IMR-90 (cell line): Measurements from ENCODE around the gene SCN10A. TPM values are rescaled to one million over a fixed set of nuclear protein-coding genes. Genes with fewer than 3 reads are reported as not detected.

Experiments used
- ATAC-seq: fragments of 200-7000 bp; cut with Tn5 transposase; 2 replicates; pipeline ENCODE4 v1.9.1; 2020; ENCODE audit warnings: low read depth, mild to moderate bottlenecking, moderate library complexity
- BruUV-seq: library from RNA; stranded (reverse); fragments of 400-500 nt; replicated peaks from 2 replicates; lab custom pipeline; 2021; lab: Mats Ljungman, UMichigan
- CTCF ChIA-PET: fragments of 300-600 bp; formaldehyde crosslinking; extraction: SDS; loops from one replicate; lab custom pipeline; 2021; ENCODE audit warnings: antibody characterized with exemption; lab: Yijun Ruan, JAX
- POLR2A ChIA-PET: fragments of 300-600 bp; sonication (Branson Sonifier 250); formaldehyde crosslinking; loops from one replicate; lab custom pipeline; 2022; ENCODE audit warnings: antibody characterized with exemption; ENCODE audit not compliant: unreplicated experiment; lab: Charles Lee
- DNase-seq: peaks from one replicate; pipeline ENCODE4 v3.0.0; 2013
- H2AFZ ChIP-seq: replicated peaks from 2 replicates; pipeline ENCODE3; 2013; ENCODE audit warnings: low read length, mild to moderate bottlenecking; ENCODE audit not compliant: poor library complexity
- H2AK5ac ChIP-seq: 2 replicates; pipeline ENCODE4 v1.6.1; 2013; ENCODE audit warnings: low read depth, low read length, inconsistent platforms
- H2AK9ac ChIP-seq: replicated peaks from 2 replicates; pipeline ENCODE3; 2013; ENCODE audit warnings: mild to moderate bottlenecking, low read depth, low read length, moderate library complexity; ENCODE audit not compliant: poor library complexity
- H2BK120ac ChIP-seq: 2 replicates; pipeline ENCODE4 v1.6.1; 2013; ENCODE audit warnings: low read depth, low read length, inconsistent platforms
- H2BK15ac ChIP-seq: 3 replicates; pipeline ENCODE4 v1.6.1; 2013; ENCODE audit warnings: low read depth, low read length, inconsistent platforms
- H2BK20ac ChIP-seq: 2 replicates; pipeline ENCODE4 v1.6.1; 2013; ENCODE audit warnings: low read depth, mild to moderate bottlenecking, inconsistent platforms, low read length, moderate library complexity
- H2BK5ac ChIP-seq: 2 replicates; pipeline ENCODE4 v1.6.1; 2013; ENCODE audit warnings: mild to moderate bottlenecking, low read depth, low read length, inconsistent platforms; ENCODE audit not compliant: poor library complexity, severe bottlenecking
- H3K14ac ChIP-seq: replicated peaks from 2 replicates; pipeline ENCODE4 v1.6.1; 2013; ENCODE audit warnings: low read depth, low read length, inconsistent platforms
- H3K18ac ChIP-seq: 2 replicates; pipeline ENCODE4 v1.6.1; 2013; ENCODE audit warnings: low read depth, low read length, control low read depth
- H3K23ac ChIP-seq: 2 replicates; pipeline ENCODE4 v1.6.1; 2013; ENCODE audit warnings: low read depth, low read length, inconsistent platforms
- H3K27ac ChIP-seq: 2 replicates; pipeline ENCODE4 v1.5.1; 2013; ENCODE audit warnings: mild to moderate bottlenecking, control low read depth, low read length; ENCODE audit not compliant: insufficient read depth
- H3K27me3 ChIP-seq: 2 replicates; pipeline ENCODE4 v1.6.1; 2013; ENCODE audit warnings: low read length; ENCODE audit not compliant: control insufficient read depth, insufficient read depth
- H3K36me3 ChIP-seq: 2 replicates; pipeline ENCODE4 v1.6.1; 2013; ENCODE audit warnings: low read length, mixed read lengths; ENCODE audit not compliant: control insufficient read depth, insufficient read depth
- H3K4ac ChIP-seq: 2 replicates; pipeline ENCODE4 v1.6.1; 2013; ENCODE audit warnings: low read depth, low read length, inconsistent platforms
- H3K4me1 ChIP-seq: 2 replicates; pipeline ENCODE4 v1.6.1; 2013; ENCODE audit warnings: low read length, mixed read lengths; ENCODE audit not compliant: control insufficient read depth, insufficient read depth
- H3K4me2 ChIP-seq: 2 replicates; pipeline ENCODE4 v1.6.1; 2013; ENCODE audit warnings: low read depth, mild to moderate bottlenecking, control low read depth, low read length, moderate library complexity
- H3K4me3 ChIP-seq: 2 replicates; pipeline ENCODE4 v1.5.1; 2013; ENCODE audit warnings: low read depth, mild to moderate bottlenecking, control low read depth, low read length, moderate library complexity; ENCODE audit not compliant: insufficient read depth
- H3K56ac ChIP-seq: 2 replicates; pipeline ENCODE4 v1.6.1; 2013; ENCODE audit warnings: low read length, inconsistent platforms; ENCODE audit not compliant: insufficient read depth; ENCODE audit errors: extremely low read depth
- H3K79me1 ChIP-seq, 2 experiments: 2 replicates each; pipeline ENCODE4 v1.6.1; 2013; ENCODE audit warnings: low read length in 2 of 2, inconsistent platforms in 1 of 2, low read depth in 1 of 2
- H3K9ac ChIP-seq: 2 replicates; pipeline ENCODE4 v1.6.1; 2013; ENCODE audit warnings: low read depth, low read length, control low read depth
- H3K9me1 ChIP-seq: 2 replicates; pipeline ENCODE4 v1.6.1; 2013; ENCODE audit warnings: low read length, inconsistent platforms; ENCODE audit not compliant: insufficient read depth
- H3K9me3 ChIP-seq: 2 replicates; pipeline ENCODE4 v1.6.1; 2013; ENCODE audit warnings: low read length; ENCODE audit not compliant: control insufficient read depth, insufficient read depth
- H4K20me1 ChIP-seq: 2 replicates; pipeline ENCODE4 v1.6.1; 2013; ENCODE audit warnings: low read length, inconsistent platforms; ENCODE audit not compliant: insufficient read depth
- H4K5ac ChIP-seq: 2 replicates; pipeline ENCODE4 v1.6.1; 2013; ENCODE audit warnings: mild to moderate bottlenecking, low read depth, low read length, control low read depth
- H4K8ac ChIP-seq, 2 experiments: 2 replicates each; pipeline ENCODE4 v1.6.1; 2013; ENCODE audit warnings: low read depth in 2 of 2, low read length in 2 of 2, control low read depth in 1 of 2, inconsistent platforms in 1 of 2
- H4K91ac ChIP-seq: 2 replicates; pipeline ENCODE4 v1.6.1; 2013; ENCODE audit warnings: low read depth, low read length, inconsistent platforms; ENCODE audit not compliant: insufficient read depth
- BHLHE40 ChIP-seq: fragments of 150-350 bp; IDR thresholded peaks from 2 replicates; pipeline ENCODE4 v1.6.1; 2016; ENCODE audit warnings: mild to moderate bottlenecking, low read depth, low read length
- CHD1 ChIP-seq: IDR thresholded peaks from 2 replicates; pipeline ENCODE4 v1.6.1; 2012; ENCODE audit warnings: low read depth, low read length, improper control_type of control experiment
- RAD21 ChIP-seq: IDR thresholded peaks from 2 replicates; pipeline ENCODE4 v1.6.1; 2012; ENCODE audit warnings: low read length, improper control_type of control experiment
- WGBS, 2 experiments: methylation state at CpG; one replicate each; pipeline versions ENCODE4 v1.1.5 to v1.1.7; 2013; ENCODE audit warnings: missing lambda C conversion rate in 2 of 2; ENCODE audit not compliant: insufficient read length in 1 of 2; ENCODE audit errors: extremely low coverage in 2 of 2; 5-methylcytosine and 5-hydroxymethylcytosine counted together
- dilution Hi-C: fragments of 300-500 bp; cut with HindIII; formaldehyde crosslinking; loops from one replicate; pipeline ENCODE4 v1.14.3; 2018; ENCODE audit warnings: low sequenced_read_pairs; ENCODE audit not compliant: unreplicated experiment
- in situ Hi-C: fragments of 300-500 bp; cut with MboI; formaldehyde crosslinking; loops from 3 replicates; pipeline ENCODE4 v1.14.3; 2019; ENCODE audit warnings: low sequenced_read_pairs, inconsistent platforms, mixed read lengths
- intact Hi-C: fragments of 100-400 bp; cut with micrococcal nuclease; formaldehyde crosslinking; loops from 2 replicates; pipeline ENCODE4 v1.10.0; 2022
- polyA plus RNA-seq, 3 experiments: library from polyadenylated mRNA; depleted of rRNA; stranded (reverse); fragments of >200 nt; gene quantifications; 2 replicates each; pipeline ENCODE4 v1.2.3, GENCODE V29; 2012; ENCODE audit warnings: low replicate concordance in 1 of 3
- total RNA-seq: library from RNA; depleted of rRNA; stranded (reverse); fragments of >200 nt; gene quantifications from 2 replicates; pipeline ENCODE4 v1.2.3, GENCODE V29; 2012

The SCN10A gene
- total and polyA plus RNA-seq, 2 of the 4 experiments (the other 2 are of a cell fraction) = not detected

GRCh38 chr3:38726751-38727150, 89.3 kb downstream of the SCN10A start:
- Histone ChIP-seq H2BK120ac (peak overlapping the region; percentile 74), H4K20me1 (no peaks in the 10 kb centered on the region), H3K27me3 (no peaks in the 10 kb centered on the region), H2BK20ac (peak overlapping the region; percentile 78), H3K36me3 (no peaks in the 10 kb centered on the region), H3K9ac (no peak overlapping the region), H2AK5ac (peak overlapping the region; percentile 71), H4K5ac (no peak overlapping the region), H3K4me1 (peaks cover 29% of the 10 kb centered on the region), H3K9me1 (peaks cover 39% of the 10 kb centered on the region), H2BK5ac (no peak overlapping the region), H3K14ac (peak overlapping the region; percentile 10; the same call in 1 of the 2 replicates), H4K8ac (peak overlapping the region in 1 of 2 experiments; percentile 65; a peak in 1 of 4 replicates), H3K23ac (no peak overlapping the region), H3K9me3 (no peaks in the 10 kb centered on the region), H3K18ac (no peak overlapping the region), H2AFZ (peak overlapping the region; percentile 45), H4K91ac (peak overlapping the region; percentile 40; the same call in 1 of the 2 replicates), H3K56ac (no peak overlapping the region), H2AK9ac (no peak overlapping the region), H3K27ac (no peak overlapping the region), H2BK15ac (peak overlapping the region; percentile 1; the same call in 1 of the 3 replicates), H3K4me2 (no peak overlapping the region), H3K79me1 (no peaks in the 10 kb centered on the region), H3K4ac (peak overlapping the region; percentile 64), H3K4me3 (no peak overlapping the region)
- intact Hi-C loops = no loop called here
- dilution Hi-C loops = no loop called here
- ChIA-PET CTCF (interaction anchor here (0.8 to 1.5 kb wide), 2 partner anchors 206 to 273 kb away, joined by 3 to 6 read pairs; no protein-coding TSS in a partner anchor), POLR2A (no interaction called here)
- BruUV-seq = no TSS peak
- ATAC-seq (no peak), DNase-seq (no peak)
- 70% methylated on average over 2 of the region's 7 CpGs; no CpG with 5 or more reads in 1 of the 2 experiments for WGBS, 2 experiments
- in situ Hi-C loops = no loop called here
- TF ChIP-seq CHD1 (no peak), BHLHE40 (no peak), RAD21 (no peak)
